OCI-LY1 (cell line): ENCODE data around the gene IL1RAPL2.

ENCODE experiments used
- EZH2 ChIP-seq: fragments of 200-600 bp; sonication (generic), shearing (Covaris generic); IDR thresholded peaks from 2 replicates; pipeline ENCODE4 v1.8.0; 2017; ENCODE audit warnings: borderline replicate concordance, mixed run types, mild to moderate bottlenecking, antibody characterized with exemption, low read length, moderate library complexity, mixed read lengths
- TF ChIP-seq, protein P1 (sequence below): fragments of 200-600 bp; sonication (generic), shearing (Covaris generic); IDR thresholded peaks from 2 replicates; pipeline ENCODE4 v1.5.1; 2017; ENCODE audit warnings: mild to moderate bottlenecking, antibody characterized with exemption, low read length, moderate library complexity, mixed read lengths

DNA sequence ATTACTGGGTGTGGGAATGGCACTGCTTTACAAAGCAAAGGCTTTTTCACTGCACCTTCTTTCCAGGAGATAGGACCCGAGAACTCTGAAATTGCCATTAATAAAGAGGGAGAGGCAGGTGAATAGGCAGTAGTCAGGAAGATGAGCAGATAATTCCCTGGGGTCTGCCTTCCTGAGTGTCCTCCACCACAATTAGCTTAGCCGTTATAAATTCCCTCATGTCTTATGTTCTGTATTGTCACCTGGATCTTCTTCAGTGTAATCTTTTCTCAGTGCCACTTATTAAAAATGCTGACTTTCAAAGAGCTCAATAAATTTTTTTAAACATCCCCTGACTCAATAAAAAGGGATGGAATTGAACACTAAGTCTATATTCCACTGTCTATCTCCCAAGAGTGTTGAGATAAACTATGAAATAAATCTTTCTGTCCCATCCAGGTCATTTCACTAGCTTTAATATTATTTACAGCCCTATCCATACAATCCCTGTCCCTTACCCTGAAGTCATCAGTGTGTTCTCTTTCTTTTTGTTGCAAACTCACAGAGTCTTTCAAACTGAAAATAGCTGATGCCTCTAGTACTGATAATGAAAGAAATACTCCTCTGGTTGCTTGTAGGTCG, 984.2 kb downstream of the IL1RAPL2 start:
- TF ChIP-seq, protein P1, sequence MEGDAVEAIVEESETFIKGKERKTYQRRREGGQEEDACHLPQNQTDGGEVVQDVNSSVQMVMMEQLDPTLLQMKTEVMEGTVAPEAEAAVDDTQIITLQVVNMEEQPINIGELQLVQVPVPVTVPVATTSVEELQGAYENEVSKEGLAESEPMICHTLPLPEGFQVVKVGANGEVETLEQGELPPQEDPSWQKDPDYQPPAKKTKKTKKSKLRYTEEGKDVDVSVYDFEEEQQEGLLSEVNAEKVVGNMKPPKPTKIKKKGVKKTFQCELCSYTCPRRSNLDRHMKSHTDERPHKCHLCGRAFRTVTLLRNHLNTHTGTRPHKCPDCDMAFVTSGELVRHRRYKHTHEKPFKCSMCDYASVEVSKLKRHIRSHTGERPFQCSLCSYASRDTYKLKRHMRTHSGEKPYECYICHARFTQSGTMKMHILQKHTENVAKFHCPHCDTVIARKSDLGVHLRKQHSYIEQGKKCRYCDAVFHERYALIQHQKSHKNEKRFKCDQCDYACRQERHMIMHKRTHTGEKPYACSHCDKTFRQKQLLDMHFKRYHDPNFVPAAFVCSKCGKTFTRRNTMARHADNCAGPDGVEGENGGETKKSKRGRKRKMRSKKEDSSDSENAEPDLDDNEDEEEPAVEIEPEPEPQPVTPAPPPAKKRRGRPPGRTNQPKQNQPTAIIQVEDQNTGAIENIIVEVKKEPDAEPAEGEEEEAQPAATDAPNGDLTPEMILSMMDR: no peak
- TF ChIP-seq EZH2: no peak
